HG03469 (cell line): ENCODE data around the gene UQCRQ.
"Not testable (repeated sequence)": the region's sequence is repeated elsewhere in the genome, so short reads cannot be mapped to it uniquely, and the experiment has no call there.

Experiments used
- ATAC-seq: cut with Tn5 transposase; IDR thresholded peaks from one replicate; pipeline ENCODE4 v1.9.1; 2021; ENCODE audit warnings: mild to moderate bottlenecking, moderate library complexity, moderate number of reproducible peaks; ENCODE audit not compliant: unreplicated experiment

Gene UQCRQ

DNA sequence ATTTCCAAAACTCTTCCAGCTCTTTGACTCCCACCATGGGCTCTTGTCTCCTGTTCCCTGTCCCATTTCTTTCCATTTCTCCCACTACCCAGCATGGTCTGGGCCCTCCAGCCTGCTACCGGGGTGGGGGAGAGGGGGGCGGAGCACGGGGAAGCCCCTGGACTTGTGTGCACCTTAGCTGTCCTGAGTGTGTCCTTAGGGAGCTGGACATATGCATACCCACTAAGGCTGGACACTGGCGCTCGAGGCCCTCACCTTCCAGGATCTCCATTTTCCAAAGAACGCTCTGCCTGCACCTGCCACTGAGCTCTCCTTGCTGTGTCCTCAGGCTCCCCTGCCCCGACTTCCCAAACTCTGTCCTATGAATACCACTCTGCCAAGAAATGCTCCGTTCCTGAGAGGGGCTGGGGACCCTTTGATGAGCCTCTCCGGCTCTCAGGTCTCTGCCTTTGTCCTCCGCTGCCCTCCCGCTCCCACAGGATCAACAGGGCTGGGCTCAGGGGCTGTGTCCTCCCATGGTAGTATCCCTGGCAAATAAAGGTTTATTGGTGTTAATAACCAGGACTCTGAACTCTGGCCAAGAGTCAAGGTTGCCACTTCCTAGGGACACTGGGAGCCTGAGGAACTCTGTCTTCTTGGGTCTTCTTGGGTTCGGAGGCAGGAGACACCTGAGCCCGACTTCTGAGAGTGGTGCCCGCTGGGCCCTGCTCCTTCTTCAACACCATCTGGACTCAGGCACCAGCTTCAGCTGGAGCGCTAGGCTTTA is 35.2 kb upstream of the UQCRQ start:
- no peak for ATAC-seq

DNA sequence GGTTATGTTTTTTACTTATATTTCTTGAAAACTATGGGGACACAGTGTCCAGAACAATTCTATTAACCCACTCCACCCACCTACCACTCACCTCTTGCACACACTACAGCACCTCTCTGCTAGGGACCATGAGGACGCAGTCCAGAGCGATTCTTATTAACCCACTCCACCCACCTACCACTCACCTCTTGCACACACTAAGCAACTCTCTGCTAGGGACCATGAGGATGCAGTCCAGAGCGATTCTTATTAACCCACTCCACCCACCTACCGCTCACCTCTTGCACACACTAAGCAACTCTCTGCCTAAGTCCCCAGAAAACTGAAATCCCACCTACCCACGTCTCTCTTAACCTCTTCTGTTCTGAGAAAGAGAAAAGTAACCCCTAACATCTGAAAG is 33.8 kb upstream of the UQCRQ start:
- ATAC-seq = no peak

DNA sequence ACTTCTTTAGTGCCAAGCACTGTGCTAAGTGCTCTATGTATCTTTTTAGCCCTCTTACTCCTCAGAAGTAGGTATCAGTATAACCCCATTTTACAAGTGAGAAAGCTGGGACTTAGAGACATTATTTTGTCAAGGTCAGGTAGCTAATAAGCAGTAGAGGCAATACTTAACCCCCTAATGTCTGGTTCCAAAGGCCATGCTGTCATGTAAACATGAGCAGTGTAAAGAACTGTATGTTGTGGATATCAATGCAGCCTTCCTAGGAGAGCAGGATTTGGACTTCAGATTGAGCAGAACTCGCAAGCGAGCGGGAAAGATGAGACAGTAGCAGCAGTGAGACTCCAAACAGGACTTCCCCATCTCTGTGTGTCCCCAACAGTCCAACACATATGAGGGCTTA is 32.4 kb upstream of the UQCRQ start:
- ATAC-seq = no peak

DNA sequence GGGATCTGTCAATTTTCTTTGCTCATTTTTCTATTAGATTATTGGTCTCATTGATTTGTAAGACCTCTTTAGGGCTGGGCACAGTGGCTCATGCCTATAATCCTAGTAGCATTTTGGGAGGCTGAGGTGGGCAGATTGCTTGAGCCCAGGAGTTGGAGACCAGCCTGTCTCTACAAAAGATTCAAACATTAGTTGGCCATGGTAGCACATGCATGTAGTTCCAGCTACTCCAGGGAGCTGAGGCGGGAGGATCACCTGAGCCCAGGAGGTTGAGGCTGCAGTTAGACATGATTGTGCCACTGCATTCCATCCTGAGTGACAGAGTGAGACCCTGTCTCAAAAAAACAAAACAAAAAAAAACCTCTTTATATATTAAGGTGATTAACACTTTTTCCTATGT is 29.6 kb upstream of the UQCRQ start:
- ATAC-seq = no peak

DNA sequence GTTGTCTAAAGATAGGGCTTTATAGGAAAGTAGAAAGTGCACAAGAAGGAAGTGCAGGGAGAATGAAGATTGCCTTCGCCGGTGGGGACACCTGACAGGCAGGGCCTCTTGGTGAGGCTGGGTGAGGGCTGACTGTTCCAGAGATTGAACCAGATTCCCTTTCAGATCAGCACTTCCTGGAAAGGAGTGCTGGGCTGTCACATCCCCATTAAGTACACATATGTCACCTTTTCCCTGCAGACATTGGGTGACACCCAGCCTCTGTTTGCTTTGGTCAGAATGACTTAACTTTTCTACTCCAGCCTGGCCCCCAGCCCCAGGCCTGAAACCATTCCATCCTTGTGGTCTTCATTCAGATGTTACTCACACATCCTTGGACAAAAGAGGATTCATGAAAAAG is 28.6 kb upstream of the UQCRQ start:
- ATAC-seq = no peak

DNA sequence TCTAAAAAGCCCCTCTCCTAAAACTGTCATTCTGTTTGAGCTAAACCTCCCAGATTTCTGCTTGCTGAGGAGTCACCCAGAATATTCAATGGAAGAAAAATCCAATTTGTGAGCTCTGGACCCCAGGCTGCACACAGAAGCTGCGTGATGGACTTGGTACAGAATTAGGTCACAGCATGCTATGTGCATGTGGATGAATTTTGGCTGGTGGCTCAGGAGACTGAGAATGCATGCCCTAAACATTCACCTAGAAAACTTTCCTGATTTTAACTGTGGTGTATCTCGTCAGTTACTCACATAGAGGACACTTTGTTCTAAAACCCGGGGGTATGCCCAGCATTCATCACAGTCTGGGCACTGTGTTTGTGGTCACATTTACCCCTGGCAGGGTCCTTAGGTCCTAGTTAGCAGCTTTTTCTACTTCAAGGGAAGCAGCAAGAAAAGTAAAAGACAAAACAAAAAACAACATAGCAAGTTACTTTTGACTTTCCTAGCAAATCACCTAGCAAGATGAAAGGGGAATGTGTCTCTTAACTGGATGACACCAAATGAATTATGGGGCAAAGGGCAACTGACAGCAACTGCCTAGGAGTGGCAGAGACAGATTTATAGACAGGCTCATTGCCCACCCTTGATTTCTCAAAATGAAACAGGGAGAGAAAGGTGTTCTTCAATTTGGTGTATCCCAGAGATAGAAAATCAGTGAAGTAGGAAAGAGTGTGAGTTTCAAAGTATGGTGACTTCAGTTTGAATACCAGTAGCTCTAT is 27.7 kb upstream of the UQCRQ start:
- ATAC-seq = no peak

DNA sequence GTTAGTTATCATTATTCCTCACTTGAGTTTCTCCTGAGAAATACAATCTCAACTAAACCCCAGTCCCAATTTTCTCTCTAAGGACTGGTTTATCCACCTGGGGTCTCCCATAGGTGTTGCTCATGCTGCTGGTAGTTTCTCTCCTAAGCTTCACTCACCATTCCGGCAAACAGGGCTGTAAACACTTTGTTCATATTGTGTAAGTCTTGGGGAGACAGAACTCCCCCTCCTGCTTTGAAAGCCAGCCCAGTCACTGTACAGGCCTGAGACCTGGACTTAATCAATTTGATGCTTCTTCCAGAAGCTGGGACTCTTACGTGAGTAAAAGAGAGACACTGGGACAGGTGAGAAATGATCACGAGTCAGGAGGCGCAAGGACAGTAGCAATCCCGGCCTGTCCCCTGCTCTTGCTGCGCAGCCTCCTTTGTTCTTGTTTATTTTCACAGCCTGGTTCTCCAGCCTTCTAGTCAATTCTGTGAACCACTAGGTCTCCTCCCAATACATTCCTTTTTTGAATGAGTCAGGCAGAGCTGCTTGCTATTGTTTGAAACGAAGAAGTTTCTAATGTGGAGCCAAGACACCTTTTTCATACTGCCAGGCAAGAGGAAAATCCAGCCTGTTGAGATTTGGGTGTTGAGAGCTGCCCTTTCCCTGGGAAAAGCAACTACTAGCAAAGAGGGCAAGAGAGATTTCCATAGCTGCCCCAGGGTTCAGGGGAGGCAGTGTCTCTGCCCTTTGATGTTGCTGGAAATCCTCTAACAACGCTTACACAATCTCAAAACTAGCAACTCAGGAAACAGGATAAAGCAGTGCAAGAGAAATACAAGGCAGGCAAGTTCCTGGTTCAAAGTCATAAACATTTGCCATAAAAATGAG is 26.8 kb upstream of the UQCRQ start:
- no peak for ATAC-seq

DNA sequence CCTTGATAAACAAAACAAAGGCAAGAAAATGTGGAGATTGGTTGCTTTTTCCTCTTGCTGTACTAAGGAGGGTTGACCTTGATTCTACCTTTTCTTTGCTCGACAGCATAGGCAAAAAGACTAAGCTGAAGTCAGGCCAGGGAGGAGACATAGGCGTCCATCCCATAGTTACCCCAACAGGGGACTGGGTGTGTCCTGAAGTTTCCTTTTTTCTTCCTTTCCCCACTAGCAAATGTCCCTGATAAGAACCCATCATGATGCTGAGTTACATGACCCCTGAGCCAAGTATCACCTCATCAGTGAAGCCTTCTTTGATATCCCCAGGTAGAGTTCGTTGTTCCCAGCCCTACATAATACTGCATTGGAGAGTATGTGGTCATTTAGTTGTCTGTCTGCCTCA is 26.1 kb upstream of the UQCRQ start:
- ATAC-seq = no peak

DNA sequence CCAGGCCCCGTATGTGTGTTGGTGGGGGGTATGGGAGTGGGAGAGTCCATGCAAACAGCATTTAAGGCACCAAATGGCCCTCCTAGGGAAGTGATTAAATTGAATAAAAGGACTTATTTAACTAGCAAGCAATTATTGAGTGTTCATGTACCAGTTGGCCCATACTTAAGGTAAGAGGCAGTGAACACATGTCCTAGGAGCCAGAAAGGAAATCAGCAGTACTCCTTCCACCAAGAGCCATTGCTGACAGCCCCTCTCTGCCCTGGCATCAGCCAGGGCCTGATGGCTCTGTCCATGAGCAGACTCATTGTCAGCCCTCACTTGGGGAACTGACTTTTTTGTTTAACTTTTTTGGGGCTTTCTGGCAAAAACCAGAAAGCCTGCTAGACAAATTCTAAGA is 25.5 kb upstream of the UQCRQ start:
- no peak for ATAC-seq

DNA sequence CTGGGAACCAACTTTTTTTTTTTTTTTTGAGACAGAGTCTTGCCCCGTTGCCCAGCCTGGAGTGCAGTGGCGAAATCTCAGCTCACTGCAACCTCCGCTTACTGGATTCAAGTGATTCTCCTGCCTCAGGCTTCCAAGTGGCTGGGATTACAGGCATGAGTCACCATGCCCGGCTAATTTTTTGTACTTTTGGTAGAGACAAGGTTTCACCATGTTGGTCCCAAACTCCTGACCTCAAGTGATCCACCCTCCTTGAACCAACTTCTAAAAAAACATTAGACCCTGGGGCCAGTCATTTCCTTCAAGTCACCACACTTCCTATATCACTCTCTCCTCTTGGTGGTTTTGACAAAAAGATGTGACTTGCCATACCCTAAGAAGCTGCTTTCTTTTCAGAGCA is 25.1 kb upstream of the UQCRQ start:
- ATAC-seq = no peak

DNA sequence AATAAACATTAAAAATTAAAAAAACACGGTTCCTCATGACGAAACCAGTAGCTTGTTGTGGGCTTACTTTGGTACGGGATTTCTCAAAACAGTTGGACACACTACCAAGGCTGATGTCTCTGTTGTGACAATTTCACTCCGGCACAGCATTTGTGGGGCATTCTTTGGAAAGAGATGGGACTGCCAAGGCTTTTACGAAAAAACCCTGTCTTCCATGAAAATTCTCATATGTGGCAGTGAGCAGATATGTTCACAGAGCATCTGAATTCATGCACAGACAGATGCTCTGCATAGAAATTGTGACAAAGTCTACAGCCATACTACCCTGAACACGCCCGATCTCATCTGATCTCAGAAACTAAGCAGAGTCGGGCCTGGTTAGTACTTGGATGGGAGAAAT is 18.2 kb upstream of the UQCRQ start:
- ATAC-seq = no peak

DNA sequence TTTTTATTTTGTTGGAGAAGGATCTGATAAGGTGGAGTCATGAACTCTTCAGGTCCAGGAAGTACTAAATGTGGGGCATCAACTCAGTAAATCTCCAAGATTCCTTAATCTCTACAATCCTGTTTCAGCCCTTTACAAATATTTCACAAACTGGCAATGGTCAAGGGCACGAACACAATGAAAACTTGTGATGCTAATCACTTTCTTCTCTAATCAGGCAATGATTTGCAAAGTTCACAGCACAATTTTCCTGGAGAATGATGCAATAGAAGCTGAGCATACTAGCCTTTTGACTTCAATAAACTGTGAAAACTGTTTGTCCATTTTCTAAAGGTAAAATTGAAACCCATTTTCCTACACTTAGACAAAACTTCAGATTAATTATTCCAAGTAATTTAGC is 17.1 kb upstream of the UQCRQ start:
- ATAC-seq = no peak

DNA sequence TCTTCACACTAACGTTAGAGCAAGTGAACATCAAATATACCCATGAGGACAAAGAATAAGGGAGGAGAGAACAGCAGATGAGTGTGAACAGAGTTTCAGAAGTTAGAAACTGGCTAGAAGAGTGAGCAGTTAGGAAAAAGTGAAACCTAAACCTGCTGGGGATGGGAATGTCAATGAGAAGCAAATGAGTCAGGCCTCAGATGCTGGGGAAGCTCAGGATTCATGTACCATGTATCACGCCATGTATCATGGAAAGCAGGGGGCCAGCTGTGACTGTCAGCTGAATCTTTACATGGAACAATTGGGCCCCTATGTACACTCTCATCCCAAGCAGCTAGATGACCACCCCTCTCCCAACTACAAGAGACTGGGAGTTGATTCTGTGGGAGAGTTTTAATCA is 16.4 kb upstream of the UQCRQ start:
- ATAC-seq = no peak

DNA sequence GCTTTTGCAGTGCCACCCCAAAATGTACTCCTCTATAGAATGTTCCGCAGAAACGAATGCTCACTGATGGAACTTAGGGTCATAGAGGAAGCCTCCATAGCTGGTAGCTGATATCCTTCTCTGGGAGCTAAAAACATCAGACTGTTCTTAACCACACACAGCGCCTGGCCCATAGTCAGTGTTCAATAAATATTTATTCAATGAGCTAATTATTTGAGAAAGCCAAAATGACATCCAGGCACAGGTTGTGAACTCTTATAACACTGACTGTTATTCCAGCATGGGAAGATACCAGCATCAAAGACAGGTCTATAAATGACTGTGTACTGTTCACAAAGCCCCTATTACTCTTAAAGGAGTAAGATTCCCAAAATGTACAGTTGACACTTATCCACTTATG is 13.1 kb upstream of the UQCRQ start:
- ATAC-seq = no peak

DNA sequence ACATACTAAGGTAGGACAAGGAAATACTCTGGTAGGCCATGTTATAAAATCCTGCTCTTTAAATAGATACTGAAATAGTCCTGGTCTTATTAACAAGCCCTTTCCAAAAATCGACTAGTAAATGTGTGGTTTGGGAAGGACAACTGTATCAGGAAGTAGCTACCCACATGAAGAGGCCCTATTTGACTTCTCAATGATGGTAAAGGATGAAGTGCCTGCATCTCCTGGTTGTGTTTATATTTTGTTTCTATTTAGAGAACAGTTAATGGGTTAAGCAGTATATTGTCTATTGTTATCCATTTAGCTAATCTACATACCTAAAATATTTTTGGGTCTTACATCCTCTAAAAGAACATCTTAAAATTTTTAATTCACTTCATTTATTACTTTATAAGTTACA is 12.7 kb upstream of the UQCRQ start:
- no peak for ATAC-seq

DNA sequence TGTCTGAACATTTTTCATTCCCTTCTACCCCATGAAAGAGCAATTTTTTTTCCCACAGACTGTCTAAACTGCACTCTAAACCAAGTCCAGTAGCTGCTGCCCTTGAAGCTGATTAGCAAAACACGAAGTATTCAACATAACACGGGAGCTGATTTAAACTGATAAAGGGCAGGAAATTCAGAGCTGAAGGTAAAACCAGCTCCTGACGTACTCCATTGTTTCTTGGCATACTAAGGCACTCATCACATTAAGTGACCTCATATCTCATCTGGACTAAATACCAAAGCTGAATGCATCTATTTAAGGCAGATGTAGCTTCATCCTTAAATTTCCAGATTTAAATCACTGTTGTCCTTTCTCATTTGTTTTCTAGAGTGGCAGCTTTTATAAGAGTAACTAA is 12.1 kb upstream of the UQCRQ start:
- ATAC-seq = no peak

DNA sequence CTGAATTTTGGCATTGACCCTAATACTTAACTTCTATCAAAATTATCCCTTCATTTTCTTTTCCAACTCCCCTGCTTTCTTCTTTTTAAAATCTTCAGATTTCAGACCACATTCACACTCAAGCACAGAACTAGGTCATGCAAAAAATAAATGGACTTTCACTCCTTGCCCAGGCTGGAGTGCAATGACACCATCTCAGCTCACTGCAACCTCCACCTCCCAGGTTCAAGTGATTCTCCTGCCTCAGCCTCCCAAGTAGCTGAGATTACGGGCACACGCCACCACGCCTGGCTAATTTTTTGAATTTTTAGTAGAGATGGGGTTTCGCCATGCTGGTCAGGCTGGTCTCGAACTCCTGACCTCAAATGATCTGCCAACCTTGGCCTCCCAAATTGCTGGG is 11.4 kb upstream of the UQCRQ start:
- ATAC-seq = not testable (repeated sequence)

DNA sequence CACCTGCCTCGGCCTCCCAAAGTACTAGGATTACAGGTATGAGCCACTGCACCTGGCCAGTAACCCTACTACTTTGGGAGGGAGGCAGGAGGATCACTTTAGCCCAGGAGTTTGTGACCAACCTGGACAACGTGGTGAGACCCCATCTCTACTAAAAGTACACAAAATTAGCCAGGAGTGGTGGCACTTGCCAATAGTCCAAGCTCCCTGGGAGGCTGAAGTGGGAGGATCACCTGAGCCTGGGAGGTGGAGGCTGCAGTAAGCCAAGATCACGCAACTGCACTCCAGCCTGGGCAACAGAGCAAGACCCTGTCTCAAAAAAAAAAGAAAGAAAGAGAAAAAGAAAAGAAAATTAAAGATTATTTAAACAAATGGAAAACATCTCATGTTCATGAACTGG is 10.4 kb upstream of the UQCRQ start:
- ATAC-seq = no peak

DNA sequence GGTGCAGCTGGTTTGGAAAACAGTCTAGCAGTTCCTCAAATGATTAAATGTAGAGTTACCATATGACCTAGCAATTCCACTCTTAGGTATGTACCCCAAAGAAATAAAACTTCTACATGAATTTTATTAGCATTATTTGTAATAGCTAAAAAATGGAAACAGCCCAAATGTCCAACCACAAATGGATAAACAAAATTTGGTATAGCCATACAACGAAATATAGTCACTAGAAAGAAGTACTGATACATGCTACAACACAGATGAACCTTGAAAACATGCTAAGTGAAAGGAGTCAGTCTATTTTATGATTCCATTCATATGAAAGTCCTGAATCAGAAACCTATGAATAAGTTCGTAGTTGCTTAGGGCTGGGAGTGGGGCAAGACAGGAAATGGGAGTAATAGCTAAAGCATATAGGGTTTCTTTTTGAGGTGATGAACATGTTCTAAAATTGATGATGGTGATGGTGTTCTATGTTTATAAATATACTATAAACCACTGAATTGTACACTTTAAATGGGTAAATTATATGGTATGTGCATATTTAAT is 6.5 kb upstream of the UQCRQ start:
- ATAC-seq = no peak

DNA sequence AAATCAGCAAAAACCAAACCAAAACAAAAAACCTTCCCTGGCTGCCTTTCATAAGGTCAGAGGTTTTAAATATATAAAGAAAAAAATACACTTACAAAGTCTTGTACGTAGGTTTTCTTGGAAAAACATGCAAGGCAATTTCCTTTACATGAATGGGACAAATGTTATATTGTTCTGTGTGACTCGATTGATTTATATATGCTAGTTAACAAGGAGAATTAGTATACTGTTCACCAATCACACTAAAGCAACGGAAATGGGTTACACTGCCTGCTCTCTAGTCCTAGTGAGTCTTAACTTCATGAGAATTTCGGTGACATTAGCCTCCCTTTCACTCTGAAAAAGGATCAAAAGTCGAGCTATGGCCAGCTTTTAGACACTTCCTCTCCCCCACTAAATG is 5.7 kb upstream of the UQCRQ start:
- ATAC-seq = no peak

DNA sequence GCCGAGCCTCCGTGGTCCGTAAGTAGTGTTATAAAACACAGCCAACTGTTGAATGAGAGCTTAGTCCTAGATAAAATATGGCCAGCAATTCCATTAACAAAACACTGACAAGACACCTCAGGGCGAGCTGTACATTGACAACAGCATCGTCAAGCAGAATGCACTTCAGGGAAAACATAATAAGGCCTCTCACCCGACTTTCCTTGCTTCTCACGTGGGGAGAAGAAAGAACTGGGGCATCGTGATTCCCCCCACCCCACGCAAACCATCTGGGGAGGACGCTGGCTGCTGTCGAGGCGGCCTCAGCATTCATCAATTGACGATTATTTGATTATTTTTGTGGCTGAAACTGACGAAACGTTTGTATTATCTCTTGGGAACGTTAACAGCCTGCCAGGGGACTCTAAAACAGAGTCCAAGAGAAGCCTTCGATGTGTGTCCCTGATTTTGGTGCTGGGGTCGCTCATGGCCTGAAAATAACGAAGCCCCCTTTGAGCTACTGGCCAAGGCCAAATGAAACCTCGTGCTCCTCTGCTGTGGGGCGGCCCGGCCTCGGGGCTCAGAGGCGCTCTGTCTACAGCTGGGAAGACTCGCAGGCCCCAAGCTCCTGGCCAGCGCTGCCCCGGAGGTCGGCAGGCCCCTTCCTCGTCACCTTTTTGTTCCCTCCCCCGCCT is 637 bp upstream of the UQCRQ start:
- ATAC-seq = peak; percentile 11
